ENCODE data around the gene TRIM28. TPM values are rescaled to one million over a fixed set of nuclear protein-coding genes. Genes with fewer than 3 reads are reported as not detected.

The TRIM28 gene
- total and polyA plus RNA-seq, 9 of the 15 experiments (the other 6 are each of a cell fraction or from before 2014, with no cell fraction given), result 12.1 to 797 (median 490) TPM

GRCh38 chr19:58554494-58555368 lies 10.9 kb downstream of the TRIM28 start, which contains the start of gene CHMP2A (continued):
- TF ChIP-seq, protein P1, sequence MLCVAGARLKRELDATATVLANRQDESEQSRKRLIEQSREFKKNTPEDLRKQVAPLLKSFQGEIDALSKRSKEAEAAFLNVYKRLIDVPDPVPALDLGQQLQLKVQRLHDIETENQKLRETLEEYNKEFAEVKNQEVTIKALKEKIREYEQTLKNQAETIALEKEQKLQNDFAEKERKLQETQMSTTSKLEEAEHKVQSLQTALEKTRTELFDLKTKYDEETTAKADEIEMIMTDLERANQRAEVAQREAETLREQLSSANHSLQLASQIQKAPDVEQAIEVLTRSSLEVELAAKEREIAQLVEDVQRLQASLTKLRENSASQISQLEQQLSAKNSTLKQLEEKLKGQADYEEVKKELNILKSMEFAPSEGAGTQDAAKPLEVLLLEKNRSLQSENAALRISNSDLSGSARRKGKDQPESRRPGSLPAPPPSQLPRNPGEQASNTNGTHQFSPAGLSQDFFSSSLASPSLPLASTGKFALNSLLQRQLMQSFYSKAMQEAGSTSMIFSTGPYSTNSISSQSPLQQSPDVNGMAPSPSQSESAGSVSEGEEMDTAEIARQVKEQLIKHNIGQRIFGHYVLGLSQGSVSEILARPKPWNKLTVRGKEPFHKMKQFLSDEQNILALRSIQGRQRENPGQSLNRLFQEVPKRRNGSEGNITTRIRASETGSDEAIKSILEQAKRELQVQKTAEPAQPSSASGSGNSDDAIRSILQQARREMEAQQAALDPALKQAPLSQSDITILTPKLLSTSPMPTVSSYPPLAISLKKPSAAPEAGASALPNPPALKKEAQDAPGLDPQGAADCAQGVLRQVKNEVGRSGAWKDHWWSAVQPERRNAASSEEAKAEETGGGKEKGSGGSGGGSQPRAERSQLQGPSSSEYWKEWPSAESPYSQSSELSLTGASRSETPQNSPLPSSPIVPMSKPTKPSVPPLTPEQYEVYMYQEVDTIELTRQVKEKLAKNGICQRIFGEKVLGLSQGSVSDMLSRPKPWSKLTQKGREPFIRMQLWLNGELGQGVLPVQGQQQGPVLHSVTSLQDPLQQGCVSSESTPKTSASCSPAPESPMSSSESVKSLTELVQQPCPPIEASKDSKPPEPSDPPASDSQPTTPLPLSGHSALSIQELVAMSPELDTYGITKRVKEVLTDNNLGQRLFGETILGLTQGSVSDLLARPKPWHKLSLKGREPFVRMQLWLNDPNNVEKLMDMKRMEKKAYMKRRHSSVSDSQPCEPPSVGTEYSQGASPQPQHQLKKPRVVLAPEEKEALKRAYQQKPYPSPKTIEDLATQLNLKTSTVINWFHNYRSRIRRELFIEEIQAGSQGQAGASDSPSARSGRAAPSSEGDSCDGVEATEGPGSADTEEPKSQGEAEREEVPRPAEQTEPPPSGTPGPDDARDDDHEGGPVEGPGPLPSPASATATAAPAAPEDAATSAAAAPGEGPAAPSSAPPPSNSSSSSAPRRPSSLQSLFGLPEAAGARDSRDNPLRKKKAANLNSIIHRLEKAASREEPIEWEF (CRISPR knock-in tag; IDR thresholded peaks at IDR 0.05), result no peak
- no peak for TF ChIP-seq IFI16 (CRISPR knock-in tag; IDR thresholded peaks at IDR 0.05)
- TF ChIP-seq ZBTB34 (CRISPR knock-in tag; IDR thresholded peaks at IDR 0.05), result no peak
- TF ChIP-seq ARID2 (IDR thresholded peaks at IDR 0.05), result no peak
- TF ChIP-seq ZNF24 (IDR thresholded peaks at IDR 0.05), result no peak
- TF ChIP-seq SMC3 (conservative IDR thresholded peaks at IDR 0.05; ENCODE audit: insufficient read depth, low read depth, low read length), result no peak
- TF ChIP-seq XRCC3 (IDR thresholded peaks at IDR 0.05), result no peak
- TF ChIP-seq FOS (IDR thresholded peaks at IDR 0.05; ENCODE audit: extremely low read depth, insufficient read length), result no peak
- TF ChIP-seq HNRNPLL (IDR thresholded peaks at IDR 0.05; ENCODE audit: low read depth, low read length, poor library complexity, severe bottlenecking), result peak; percentile 76
- peak; percentile 16; the same call in 1 of the 2 replicates for TF ChIP-seq EGR1 (conservative IDR thresholded peaks at IDR 0.05)
- peak; percentile 68; the same call in 1 of the 2 replicates for TF ChIP-seq CTBP1 (IDR thresholded peaks at IDR 0.05; ENCODE audit: borderline replicate concordance)
- no peak for TF ChIP-seq PRDM10 (IDR thresholded peaks at IDR 0.05; ENCODE audit: partially characterized antibody)
- TF ChIP-seq NFE2L1 (tag; IDR thresholded peaks at IDR 0.05; ENCODE audit: borderline replicate concordance, low read depth), result no peak
- TF ChIP-seq CC2D1A (IDR thresholded peaks at IDR 0.05), result no peak
- TF ChIP-seq U2AF1 (optimal IDR thresholded peaks at IDR 0.05; ENCODE audit: low read depth, low read length), result no peak
- TF ChIP-seq BRD4 (IDR thresholded peaks at IDR 0.05), result no peak

Data from K562 (cell line).